HG03521 (cell line): ENCODE results near the gene HERPUD2.

Experiments used
- ATAC-seq: cut with Tn5 transposase; IDR thresholded peaks from one replicate; pipeline ENCODE4 v1.9.1; 2021; ENCODE audit warnings: mild to moderate bottlenecking, moderate library complexity; ENCODE audit not compliant: unreplicated experiment

Gene HERPUD2

GRCh38 chr7:35694784-35695472 lies at the start of gene HERPUD2:
TSS of gene HERPUD2 (minus strand) at chr7:35695135. CDS start at chr7:35694330, 805 bp downstream.
- ATAC-seq, result peak; percentile 83

GRCh38 chr7:35738889-35739288 lies 44.0 kb upstream of the HERPUD2 start:
- no peak for ATAC-seq

GRCh38 chr7:35736725-35737124 lies 41.8 kb upstream of the HERPUD2 start:
- no peak for ATAC-seq

- no peak for ATAC-seq
Observed at GRCh38 chr7:35735396-35735795, 40.5 kb upstream of the HERPUD2 start.

GRCh38 chr7:35734001-35734483 lies 39.1 kb upstream of the HERPUD2 start:
- no peak for ATAC-seq

GRCh38 chr7:35731349-35731748 lies 36.4 kb upstream of the HERPUD2 start:
- no peak for ATAC-seq

- peak; percentile 42 for ATAC-seq
Observed at GRCh38 chr7:35729061-35729783, 34.3 kb upstream of the HERPUD2 start.

GRCh38 chr7:35728412-35729060 lies 33.6 kb upstream of the HERPUD2 start:
- no peak for ATAC-seq

GRCh38 chr7:35727571-35727970 lies 32.6 kb upstream of the HERPUD2 start:
- ATAC-seq, result no peak

GRCh38 chr7:35726654-35727053 lies 31.7 kb upstream of the HERPUD2 start:
- no peak for ATAC-seq

GRCh38 chr7:35725280-35725680 lies 30.3 kb upstream of the HERPUD2 start:
- peak; percentile 44 for ATAC-seq

GRCh38 chr7:35723011-35723410 lies 28.1 kb upstream of the HERPUD2 start:
- no peak for ATAC-seq

- ATAC-seq, result no peak
Observed at GRCh38 chr7:35722054-35722849, 27.3 kb upstream of the HERPUD2 start.

GRCh38 chr7:35721288-35721687 lies 26.4 kb upstream of the HERPUD2 start:
- no peak for ATAC-seq

GRCh38 chr7:35720849-35721248 lies 25.9 kb upstream of the HERPUD2 start:
- ATAC-seq, result no peak

GRCh38 chr7:35720032-35720431 lies 25.1 kb upstream of the HERPUD2 start:
- no peak for ATAC-seq

GRCh38 chr7:35718047-35718446 lies 23.1 kb upstream of the HERPUD2 start:
- no peak for ATAC-seq

- ATAC-seq, result no peak
Observed at GRCh38 chr7:35717516-35717915, 22.6 kb upstream of the HERPUD2 start.

GRCh38 chr7:35717013-35717412 lies 22.1 kb upstream of the HERPUD2 start:
- no peak for ATAC-seq

GRCh38 chr7:35716038-35716803 lies 21.3 kb upstream of the HERPUD2 start:
- ATAC-seq, result no peak
